HG03457 (cell line): ENCODE measurements around the gene POM121.
"Not testable (repeated sequence)": the region's sequence is repeated elsewhere in the genome, so short reads cannot be mapped to it uniquely, and the experiment has no call there.

Experiments used
- ATAC-seq: cut with Tn5 transposase; IDR thresholded peaks from one replicate; pipeline ENCODE4 v1.9.1; 2021; ENCODE audit warnings: moderate number of reproducible peaks; ENCODE audit not compliant: unreplicated experiment

POM121 gene

DNA sequence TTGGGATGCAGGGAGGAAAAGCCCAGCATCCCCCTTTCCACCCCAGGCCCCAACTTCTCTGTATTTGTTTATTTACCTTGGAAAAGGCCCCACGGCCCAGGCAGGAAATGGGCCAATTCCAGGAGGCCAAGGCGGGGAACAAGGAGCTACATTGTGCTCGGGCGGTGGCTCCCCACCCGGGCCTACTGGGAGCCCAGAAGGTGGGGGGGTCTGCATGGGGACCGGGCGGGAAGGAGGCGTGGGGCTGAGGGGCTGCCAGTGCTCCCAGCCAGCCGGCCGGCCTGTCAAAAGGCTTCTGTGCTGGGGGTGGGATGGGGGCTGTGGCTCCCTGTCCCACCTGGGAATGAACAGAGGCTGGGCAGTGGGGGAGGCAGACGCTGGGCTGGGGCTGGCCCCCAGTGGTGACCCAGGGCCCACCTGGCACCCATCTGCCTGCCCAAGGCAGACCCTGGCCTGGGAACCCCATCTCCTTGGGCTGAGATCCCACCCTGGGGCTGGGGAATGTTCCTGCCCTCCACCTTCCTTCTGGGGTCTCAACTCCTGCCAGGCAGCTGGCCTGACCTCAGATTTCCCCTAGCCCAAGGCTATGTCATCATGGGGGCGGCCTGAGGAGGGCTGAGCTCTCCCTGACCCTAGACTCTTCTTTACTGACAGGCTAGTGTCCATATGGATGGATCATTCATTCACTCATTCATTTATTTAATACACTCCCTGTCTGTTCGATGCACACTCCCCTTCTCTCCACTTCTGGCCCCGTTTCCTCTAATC, 65.4 kb downstream of the POM121 start:
- ATAC-seq, result not testable (repeated sequence)

DNA sequence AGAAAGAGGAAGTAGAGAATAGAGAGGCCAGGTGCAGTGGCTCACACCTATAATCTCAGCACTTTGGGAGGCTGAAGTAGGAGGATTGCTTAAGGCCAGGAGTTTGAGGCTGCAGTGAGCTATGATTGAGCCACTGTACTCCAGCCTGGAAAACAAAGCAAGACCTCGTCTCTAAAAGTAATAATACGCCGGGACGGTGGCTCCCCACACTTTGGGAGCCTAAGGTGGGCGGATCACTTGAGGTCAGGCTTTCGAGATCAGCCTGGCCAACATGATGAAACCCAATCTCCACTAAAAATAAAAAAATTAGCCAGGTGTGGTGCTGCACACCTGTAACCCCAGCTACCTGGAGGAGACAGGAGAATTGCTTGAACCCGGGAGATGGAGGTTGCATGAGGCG, 70.6 kb downstream of the POM121 start:
- ATAC-seq, result not testable (repeated sequence)

DNA sequence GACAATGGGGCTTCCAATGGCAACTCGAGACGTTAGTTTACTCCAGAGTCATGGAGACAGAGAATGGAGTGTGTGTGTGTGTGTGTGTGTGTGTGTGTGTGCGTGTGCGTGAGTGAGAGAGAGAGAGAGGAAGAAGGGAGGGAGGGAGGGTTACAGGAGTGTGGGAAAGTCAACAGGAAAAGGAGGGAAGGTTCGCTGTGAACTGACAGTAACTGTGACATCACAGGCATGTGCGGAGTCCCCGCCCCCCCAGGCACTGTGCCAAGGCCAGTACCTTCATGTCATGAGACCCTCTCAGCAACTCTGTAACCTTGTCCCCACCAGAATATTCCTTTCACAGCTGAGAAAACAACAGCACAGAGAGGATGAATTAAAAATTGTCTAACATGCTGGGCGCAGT, 72.6 kb downstream of the POM121 start:
- ATAC-seq, result not testable (repeated sequence)

DNA sequence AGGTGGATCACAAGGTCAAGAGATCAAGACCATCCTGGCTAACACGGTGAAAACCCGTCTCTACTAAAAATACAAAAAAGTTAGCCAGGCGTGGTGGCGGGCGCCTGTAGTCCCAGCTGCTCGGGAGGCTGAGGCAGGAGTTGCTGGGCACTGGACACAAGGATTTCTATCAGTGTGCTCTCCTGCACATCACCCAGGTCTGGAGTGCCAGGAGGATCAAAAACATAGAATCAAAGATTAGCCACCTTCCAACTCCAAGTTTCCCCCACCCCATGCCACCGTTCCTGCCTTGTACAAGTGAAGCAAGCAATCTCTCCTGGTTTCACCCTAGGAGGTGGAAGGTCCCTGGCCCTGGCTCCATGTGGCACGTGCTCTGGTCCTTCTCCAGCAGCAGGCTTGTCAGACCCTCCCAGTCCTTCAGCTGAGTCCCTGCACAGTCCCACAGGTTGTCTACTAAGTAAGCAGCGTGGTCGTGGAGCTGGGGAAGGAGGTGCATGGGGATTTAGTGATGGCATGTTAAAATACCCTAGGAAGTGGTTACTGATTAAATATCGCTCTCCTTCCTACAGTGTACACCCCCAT, 73.1 kb downstream of the POM121 start:
- ATAC-seq, result not testable (repeated sequence)
